ENCODE results near the gene PIH1D1.

PIH1D1 gene
- total RNA-seq: 51.4 to 65.6 (median 60.0) reads per million in 3 experiments

DNA sequence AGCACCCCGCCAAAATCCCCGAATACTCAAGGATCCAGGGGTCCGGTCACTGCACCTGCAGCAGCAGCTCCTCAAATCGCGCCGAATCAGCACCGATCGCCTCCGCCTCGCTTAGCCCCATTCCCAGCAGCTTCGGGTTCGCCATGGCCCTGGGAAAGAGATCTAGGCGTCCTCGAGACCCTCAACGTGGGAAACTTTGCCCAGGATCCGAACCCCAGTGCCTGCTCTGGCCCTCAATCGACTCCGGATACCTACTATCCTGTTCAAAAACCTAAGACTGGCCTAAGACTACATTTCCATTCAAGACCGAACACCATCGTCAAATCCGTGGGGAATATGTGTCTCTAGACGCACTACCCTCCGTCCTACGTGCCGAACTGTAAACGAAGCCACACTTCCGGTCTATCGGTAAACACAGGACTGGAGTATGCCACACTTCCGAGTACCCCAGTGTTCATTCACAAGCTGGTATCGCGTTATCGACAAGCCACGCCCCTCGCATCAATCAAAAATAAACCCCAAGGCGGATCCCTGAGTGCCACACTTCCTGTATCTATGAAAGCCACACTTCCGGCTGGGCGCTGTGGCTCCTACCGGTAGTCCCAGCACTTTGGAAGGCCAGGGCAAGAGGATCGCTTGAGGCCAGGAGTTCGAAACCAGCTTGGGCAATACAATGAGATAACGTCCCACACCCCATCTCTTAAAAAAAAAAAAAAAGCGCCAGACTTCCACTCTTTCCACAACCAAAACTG, at the start of gene PIH1D1:
Gene PIH1D1 (minus strand): TSS at position 385 of the 752 bp plus-strand sequence. CDS start 240 bp downstream, at position 145.
- DNase-seq: peak; percentile 95

DNA sequence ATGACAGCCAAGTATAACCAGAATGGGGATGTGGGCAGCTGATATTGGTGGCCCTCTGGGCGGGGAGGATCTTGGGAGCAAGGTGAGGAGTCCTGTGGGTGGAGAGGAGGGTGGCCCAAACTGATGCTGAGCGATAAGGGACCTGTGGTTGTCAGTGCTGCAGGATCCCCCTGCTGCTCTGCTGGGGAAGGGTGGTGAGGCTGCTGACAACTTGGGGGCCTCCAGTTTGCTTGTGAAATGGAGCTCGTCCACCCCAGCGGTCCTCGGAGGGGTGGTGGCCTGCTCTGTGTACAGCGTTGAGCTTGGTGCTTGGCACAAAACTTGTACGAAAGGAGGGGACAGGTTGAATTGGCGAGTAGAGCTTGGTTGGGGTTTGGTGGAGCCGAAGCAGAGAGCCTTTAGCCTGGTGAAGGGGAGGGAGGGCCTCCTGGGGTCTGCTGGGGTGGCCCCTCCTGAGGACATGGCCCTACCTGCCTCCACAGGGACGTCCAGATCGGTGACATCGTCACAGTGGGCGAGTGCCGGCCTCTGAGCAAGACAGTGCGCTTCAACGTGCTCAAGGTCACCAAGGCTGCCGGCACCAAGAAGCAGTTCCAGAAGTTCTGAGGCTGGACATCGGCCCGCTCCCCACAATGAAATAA, 47.5 kb upstream of the PIH1D1 start:
- no peak for DNase-seq

DNA sequence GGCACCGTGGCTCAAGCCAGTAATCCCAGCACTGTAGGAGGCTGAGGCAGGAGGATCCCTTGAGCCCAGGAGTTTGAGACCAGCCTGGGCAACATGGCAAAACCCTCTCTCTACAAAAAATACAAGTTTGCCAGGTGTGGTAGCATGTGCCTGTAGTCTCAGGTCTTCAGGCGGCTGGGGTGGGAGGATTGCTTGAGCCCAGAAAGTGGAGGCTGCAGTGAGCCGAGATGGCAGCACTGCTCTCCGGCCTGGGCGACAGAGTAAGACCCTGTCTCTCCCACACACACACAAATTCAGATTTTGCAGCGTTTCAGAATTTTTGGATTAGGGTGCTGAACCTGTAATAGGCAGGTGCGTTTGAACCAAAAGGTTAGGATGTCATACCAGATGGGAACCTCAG, 46.9 kb upstream of the PIH1D1 start:
- DNase-seq: no peak

DNA sequence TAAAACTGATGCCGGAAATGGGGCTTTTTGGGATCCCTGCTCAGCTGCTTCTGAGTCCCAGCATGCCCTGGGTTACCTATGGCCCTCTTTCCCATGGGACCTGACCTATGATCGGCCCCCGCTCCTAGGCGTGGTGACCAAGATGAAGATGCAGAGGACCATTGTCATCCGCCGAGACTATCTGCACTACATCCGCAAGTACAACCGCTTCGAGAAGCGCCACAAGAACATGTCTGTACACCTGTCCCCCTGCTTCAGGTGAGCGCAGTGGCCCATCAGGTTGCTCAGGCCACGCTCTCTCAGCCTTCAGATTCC, 46.1 kb upstream of the PIH1D1 start:
- DNase-seq: no peak

DNA sequence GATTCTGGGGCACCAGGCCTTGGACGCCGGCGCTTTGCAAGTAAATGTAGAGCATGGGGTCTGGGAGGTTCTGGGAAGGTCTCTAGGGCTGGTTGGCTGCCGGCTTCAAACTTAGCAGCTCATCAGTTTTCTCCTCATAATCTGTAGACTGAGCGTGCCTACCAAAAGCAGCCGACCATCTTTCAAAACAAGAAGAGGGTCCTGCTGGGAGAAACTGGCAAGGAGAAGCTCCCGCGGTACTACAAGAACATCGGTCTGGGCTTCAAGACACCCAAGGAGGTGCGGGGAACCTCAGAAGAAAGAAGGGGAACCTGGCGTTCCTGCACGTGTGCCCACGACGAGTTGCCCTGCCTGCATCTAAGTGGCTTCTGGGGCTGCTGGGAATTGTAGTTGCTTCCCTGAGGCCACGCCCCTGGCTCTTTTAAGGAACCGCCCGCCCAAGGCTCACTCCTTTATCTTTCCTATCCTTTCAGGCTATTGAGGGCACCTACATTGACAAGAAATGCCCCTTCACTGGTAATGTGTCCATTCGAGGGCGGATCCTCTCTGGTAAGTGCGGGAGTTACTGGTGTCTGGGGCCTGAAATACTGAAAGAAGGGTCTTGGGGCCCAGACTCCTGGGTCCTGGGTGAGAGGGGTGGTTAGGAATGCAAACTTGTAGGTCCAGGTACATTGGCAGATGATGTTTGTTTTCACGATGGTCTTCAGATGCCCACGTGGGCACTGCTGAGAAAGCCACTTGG, 45.6 kb upstream of the PIH1D1 start:
- peak; percentile 83 for DNase-seq

DNA sequence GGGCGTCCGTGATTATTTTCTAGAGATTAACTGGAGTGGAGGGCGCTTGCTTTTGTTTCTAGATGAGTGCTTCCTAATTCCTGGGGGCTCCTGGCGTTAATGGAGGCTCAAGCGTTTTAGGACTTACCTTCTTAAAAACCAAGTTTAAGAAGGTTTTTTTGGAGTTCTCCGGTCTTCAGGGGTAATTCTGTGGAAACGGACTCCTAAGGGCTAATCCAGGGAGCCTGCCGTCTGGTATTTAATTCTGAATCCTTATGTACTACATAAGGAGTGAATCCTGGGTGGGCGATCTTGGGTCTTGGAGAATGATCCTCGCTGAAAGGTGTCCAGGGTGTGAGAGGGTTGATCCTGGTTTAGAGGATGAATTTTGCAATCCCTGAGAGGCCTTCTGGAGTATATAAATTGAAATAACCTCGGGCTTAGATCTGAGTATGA, 45.0 kb upstream of the PIH1D1 start:
- no peak for DNase-seq

DNA sequence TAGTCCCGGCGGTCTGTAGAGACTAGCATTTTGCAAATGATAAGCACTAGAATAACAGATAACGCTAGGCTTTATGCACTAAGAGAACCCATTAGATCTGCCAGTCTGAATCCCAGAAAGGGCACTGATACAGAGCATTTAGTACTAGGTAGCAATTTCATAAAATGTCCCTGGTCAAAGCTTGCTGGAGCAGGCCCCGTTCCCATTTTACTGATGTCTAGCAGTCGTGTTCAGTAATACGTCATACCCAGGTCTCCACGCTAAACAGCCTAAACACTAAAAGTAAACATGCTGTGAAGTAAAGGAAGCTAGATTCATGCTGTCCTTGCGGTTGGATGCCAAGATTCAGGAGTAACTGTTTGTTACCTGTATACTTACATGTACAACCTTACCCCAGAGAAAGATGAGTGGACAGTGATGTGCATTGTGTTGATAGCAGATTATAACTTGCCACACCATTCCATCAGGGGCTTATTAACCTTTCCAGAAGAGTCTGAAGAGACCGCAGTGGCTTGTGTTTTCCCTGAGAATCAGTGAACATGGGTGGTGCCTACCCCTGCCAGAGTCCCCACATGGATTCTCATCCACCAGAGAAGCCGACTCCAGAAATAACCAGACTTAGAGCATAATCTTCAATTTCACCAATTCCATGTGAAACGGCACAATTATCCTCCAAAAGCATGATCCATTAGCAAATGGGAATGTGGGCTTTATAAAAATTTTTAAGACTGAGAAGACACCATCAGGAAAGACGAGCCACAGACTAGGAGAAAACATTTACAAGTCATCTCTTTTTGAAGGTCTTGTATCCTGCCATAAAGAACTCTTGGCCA, 41.2 kb upstream of the PIH1D1 start:
- DNase-seq: no peak

DNA sequence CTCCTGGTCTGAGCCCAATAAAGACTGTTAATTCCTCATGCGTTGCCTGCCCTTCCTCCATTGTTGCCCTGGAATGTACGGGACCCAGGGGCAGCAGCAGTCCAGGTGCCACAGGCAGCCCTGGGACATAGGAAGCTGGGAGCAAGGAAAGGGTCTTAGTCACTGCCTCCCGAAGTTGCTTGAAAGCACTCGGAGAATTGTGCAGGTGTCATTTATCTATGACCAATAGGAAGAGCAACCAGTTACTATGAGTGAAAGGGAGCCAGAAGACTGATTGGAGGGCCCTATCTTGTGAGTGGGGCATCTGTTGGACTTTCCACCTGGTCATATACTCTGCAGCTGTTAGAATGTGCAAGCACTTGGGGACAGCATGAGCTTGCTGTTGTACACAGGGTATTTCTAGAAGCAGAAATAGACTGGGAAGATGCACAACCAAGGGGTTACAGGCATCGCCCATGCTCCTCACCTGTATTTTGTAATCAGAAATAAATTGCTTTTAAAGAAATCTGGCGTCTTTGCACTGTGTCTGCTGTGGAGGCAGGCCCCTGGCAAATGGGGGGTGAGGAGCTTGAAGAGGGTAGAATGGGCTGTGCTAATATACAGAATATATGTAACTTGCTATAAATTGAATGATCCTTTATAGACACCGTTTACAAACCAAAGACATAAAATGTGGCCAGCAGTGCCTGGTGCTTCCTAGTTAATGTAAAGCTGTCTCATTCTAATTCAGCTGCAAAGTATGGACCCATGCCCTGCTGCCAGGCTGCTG, 40.4 kb upstream of the PIH1D1 start:
- DNase-seq: no peak

DNA sequence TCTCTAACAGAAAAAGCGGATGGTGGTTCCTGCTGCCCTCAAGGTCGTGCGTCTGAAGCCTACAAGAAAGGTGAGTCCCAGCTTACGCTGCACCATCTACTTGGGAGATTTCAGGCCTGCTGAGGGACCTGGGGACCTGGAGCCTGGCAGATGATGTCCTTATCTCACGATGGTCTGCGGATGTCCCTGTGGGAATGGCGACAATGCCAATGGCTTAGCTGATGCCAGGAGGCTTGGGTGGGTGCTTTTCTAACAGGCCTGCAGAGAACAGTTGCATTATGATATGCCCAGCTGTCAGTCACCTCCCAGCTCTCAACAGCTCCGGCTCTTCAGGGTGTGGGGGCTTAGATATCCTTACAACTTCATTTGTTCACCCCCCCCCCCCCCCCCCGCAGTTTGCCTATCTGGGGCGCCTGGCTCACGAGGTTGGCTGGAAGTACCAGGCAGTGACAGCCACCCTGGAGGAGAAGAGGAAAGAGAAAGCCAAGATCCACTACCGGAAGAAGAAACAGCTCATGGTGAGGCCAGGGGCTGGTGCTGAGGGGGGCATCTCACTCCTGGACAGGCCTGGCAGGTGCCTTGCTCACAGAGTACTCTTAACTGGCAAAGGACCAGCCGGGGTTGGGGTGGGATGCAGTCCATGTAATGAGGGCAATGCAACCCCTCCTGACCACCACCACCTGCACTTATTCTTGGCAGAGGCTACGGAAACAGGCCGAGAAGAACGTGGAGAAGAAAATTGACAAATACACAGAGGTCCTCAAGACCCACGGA, 39.6 kb upstream of the PIH1D1 start:
- DNase-seq: no peak

DNA sequence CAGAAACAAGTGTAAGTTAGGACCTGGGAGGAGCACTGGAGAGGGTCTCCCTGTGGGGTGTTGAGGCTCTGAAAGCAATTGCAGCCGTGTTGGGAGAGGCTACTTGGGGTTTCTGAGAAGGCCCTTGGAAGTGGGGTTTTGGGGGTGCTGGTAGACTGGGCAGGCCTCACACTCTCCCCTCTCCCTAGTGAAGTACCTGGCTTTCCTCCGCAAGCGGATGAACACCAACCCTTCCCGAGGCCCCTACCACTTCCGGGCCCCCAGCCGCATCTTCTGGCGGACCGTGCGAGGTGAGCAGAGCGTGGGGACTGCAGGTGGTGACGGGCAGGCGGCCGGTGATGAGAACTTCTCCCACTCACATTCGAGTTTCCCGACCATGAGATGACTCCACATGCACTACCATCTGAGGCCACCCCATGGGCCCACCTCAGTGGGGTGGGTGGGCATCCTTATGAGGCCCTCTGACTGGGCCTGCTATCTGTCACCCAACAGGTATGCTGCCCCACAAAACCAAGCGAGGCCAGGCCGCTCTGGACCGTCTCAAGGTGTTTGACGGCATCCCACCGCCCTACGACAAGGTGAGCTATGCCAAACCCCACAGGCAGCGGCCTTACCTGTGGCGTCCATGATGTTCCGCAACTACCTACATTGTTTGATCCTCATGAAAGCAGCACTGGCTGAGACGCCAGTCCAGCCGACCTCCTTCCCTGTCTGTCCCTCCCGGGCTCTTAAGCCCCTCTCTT, 38.8 kb upstream of the PIH1D1 start:
- no peak for DNase-seq

DNA sequence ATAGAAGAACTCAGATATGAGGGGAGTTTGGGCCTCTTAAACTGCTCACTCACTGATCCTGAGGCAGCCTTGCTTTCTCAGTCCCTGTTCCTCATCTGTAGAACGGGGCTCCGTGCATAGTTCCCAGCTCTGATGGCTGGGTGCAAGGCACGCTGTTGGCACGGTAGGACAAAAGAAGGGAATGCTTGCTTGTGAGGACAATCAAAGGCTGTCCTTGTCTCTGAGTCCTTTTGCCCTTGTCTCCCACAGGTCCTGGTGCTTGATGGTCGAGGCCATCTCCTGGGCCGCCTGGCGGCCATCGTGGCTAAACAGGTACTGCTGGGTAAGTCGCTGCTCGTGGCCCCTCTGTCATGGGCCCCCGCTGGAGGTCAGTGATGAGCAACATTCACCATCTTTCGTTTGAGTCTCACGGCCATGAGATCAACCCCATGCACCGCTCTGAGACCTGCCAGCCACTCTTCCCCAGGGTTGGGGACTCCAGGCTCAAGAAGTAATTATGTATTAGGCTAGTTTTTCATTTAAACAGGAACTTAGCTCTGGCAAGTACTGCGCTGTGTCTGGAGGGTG, 38.1 kb upstream of the PIH1D1 start:
- peak; percentile 36 for DNase-seq

DNA sequence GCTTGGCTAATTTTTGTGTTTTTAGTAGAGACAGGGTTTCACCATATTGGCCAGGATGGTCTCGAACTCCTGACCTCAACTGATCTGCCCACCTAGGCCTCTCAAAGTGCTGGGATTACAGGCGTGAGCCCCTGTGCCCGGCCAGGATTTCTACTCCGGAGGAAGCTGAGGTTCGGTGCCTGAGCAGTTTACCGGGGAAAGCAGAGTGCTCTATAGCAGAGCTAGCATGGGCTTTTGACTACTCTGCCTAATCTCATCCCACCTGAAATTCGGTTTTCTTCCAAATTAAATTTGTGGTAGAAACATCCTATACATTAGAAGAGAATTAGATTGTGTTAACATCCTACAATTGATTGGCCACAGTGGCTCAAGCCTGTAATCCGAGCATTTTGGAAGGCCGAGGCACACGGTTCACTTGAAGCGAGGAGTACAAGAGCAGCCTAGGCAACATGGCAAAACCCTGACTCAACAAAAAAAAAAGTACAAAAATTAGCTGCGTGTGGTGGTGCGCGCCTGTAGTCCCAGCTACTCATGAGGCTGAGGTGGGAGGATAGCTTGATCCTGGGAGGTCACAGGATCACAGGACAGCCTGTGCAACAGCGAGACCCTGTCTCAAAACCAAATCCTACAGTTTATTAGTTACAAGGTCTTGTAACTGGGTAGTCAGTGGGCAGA, 37.4 kb upstream of the PIH1D1 start:
- no peak for DNase-seq

DNA sequence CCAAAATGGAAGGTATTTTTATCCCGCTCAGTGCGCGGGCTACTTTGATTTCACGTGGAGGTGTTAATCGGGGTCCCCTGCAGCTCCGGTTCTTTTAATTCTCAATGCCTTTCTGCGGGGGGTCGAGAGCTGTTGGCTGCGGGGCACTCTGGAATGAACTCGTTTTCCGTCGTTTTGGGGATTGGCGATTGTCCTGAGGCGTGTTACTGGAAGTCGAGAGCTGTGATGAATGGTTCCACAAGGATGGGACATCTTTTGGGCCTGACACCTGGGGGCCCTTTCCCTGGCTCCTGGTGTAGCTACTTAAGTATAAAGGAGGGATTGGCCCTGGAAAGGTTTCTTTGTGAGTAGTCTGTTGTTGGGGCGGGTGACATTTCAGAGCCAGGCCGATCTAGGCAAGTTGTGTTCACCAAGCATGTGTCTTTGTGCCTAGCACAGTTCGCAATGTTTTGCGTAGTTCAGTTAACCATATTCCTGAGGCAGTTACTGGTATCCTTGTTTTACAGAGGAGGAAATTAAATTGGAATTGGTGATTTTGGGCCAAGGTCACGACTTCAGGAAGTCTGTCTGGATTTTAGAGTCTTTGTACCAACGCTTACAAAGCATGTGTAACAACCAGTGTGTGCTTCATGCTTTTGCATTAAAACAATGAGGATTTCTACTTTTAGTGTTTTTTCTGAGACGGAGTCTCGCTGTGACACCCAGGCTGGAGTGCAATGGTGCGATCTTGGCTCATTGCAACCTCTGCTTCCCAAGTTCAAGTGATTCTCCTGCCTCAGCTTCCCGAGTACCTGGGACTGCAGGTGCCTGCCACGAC, 36.6 kb upstream of the PIH1D1 start:
- DNase-seq: no peak

DNA sequence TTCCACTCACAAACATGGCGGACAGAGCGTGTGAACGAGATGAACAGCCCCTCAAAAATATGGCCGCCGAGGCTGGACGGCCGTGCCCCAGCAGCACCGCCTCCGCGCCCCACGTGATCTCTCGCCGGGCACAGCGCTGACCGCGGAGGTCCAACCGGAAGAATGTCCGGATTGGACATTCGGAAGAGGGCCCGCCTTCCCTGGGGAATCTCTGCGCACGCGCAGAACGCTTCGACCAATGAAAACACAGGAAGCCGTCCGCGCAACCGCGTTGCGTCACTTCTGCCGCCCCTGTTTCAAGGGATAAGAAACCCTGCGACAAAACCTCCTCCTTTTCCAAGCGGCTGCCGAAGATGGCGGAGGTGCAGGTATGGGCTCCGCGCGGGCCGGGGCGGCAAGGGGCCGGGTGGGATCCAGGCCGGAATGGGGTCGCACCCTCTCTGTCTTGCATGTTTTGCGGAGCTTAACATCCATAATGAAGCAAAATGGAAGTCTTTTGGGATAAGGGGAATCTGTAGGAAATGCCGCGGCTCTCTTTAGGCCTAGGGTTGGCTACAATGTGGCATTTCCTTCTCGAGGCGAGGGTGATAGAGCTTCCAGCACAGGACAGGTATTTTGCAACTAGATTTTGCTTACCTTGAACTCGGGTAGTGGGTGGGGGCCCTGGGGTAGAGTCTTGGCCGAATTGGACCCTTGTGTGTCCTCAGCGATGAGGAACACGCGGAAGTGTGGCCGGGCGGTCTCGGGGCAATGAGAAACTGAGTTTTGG, 35.8 kb upstream of the PIH1D1 start, which contains the start of gene RPL13A:
Gene RPL13A (plus strand): TSS at position 332 of the 769 bp plus-strand sequence. CDS start 22 bp downstream, at position 354.
- peak; percentile 100 for DNase-seq

DNA sequence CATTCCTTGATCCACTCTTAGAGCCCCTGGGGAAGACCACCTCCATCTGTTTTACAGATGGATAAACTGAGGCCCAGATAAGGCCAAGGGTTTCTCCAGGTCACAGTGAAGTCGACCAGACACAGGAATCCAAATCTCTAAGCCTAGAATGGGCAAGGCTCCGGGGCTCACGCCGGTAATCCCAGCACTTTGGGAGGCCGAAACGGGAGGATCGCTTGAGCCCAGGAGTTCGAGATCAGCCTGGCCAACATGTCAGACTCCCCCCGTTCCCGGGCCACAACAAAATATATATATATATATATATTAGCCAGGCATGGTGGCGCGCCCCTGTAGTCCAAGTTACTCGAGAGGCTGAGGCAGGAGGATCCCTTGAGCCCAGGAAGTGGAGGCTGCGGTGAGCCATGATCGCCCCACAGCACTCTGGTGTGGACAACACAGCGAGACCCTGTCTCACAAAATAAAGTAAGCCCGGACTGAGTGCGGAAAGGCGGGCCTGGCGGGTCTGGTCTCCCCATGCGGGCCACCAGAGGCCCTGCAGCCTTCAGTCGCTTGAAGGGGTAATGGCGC, 35.2 kb upstream of the PIH1D1 start:
- DNase-seq: no peak

DNA sequence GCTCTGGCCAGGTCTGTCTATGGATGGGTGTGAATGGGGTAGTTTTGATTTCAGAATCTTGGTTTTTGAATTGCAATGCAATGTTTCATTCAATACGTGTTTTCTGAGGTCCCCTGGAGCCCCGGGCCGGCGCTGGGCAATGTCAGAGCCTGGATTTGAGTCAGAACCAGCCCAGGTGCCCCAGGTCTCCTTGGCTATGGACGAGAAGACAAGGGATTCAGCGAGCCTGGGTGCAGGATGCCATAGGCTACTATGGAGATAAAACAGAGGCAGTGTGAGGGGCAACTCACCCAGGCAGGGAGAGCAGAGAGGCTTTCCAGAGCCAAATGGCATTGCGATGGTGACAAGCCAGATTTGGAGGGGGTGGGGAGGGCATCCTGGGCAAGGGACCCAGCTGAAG, 34.6 kb upstream of the PIH1D1 start:
- DNase-seq: no peak

DNA sequence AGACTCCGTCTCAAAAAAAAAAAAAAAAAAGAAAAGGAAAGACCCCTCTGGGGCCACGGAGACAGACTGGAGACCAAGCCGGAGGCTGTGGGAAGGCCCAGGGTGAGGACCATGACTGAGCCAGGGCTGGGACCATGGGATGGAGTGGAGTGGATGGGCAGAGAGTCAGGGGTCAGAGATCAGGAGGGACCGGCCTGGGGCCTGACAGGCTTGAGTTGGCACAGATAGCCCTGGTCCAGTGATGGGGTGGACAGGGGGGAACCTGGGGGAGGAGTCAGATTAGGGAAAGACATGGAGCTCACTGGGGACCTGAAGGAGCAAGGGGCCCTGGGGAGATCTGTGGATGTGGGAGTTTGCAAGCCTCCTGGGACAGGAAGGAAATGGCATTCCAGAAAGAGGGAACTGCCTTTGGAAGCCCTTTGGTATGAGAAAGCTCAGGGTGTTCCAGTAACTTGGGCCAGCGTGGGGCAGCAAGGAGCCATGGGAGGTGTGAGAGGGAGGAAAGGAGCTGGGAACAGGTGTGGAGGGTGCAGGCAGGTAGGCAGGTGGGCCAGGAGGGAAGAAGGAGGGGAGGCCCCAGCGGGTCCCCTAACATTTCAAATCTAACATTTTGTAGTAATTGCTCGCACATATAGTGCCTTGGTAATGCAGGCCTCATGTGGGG, 29.5 kb upstream of the PIH1D1 start:
- DNase-seq: no peak
